Astrocyte (in vitro differentiated cells and primary cell): ENCODE data around the gene LIMK1. TPM values are rescaled to one million over a fixed set of nuclear protein-coding genes. Genes with fewer than 3 reads are reported as not detected.

Experiments used
- DNase-seq: peaks from one replicate; pipeline ENCODE4 v3.0.0-alpha.2; 2010; ENCODE audit warnings: low read depth
- FAIRE-seq: peaks from 2 replicates; lab custom pipeline; 2011; peaks lifted over from hg19 to GRCh38; lab: Jason Lieb, UNC
- H2AFZ ChIP-seq: 2 replicates; pipeline ENCODE4 v1.6.0; 2012; ENCODE audit warnings: low read depth, low read length, inconsistent platforms
- H3K27ac ChIP-seq: 2 replicates; pipeline ENCODE4 v1.5.1; 2011; ENCODE audit warnings: low read depth, low read length, inconsistent platforms
- H3K27me3 ChIP-seq: 2 replicates; pipeline ENCODE4 v1.6.0; 2011; ENCODE audit warnings: low read length, inconsistent platforms; ENCODE audit not compliant: insufficient read depth
- H3K36me3 ChIP-seq: 2 replicates; pipeline ENCODE4 v1.5.1; 2011; ENCODE audit warnings: low read length, inconsistent platforms; ENCODE audit not compliant: insufficient read depth
- H3K4me1 ChIP-seq: 2 replicates; pipeline ENCODE4 v1.5.1; 2011; ENCODE audit warnings: low read length, inconsistent platforms; ENCODE audit not compliant: insufficient read depth
- H3K4me2 ChIP-seq: 2 replicates; pipeline ENCODE4 v1.6.0; 2012; ENCODE audit warnings: low read length, inconsistent platforms
- H3K4me3 ChIP-seq: 2 replicates; pipeline ENCODE4 v1.5.1; 2011; ENCODE audit warnings: low read depth, mild to moderate bottlenecking, low read length, inconsistent platforms; ENCODE audit not compliant: insufficient read depth
- H3K79me2 ChIP-seq: 2 replicates; pipeline ENCODE4 v1.6.0; 2012; ENCODE audit warnings: mild to moderate bottlenecking, low read length, inconsistent platforms; ENCODE audit not compliant: insufficient read depth
- H3K9ac ChIP-seq: 2 replicates; pipeline ENCODE4 v1.6.0; 2012; ENCODE audit warnings: mild to moderate bottlenecking, low read length, inconsistent platforms
- H3K9me3 ChIP-seq: 2 replicates; pipeline ENCODE4 v1.5.1; 2012; ENCODE audit warnings: low read depth, mild to moderate bottlenecking, low read length, inconsistent platforms; ENCODE audit not compliant: insufficient read depth
- H4K20me1 ChIP-seq: 2 replicates; pipeline ENCODE4 v1.6.0; 2012; ENCODE audit warnings: low read length, inconsistent platforms; ENCODE audit not compliant: insufficient read depth
- H3K27ac Mint-ChIP-seq: one replicate; pipeline ENCODE4 v1.8.0; 2021; ENCODE audit warnings: mild to moderate bottlenecking, mixed read lengths; ENCODE audit not compliant: unreplicated experiment
- H3K27me3 Mint-ChIP-seq: one replicate; pipeline ENCODE4 v1.8.0; 2021; ENCODE audit warnings: low read depth, mixed read lengths; ENCODE audit not compliant: unreplicated experiment
- H3K36me3 Mint-ChIP-seq: one replicate; pipeline ENCODE4 v1.8.0; 2021; ENCODE audit warnings: low read depth, mixed read lengths; ENCODE audit not compliant: unreplicated experiment
- H3K4me1 Mint-ChIP-seq: one replicate; pipeline ENCODE4 v1.8.0; 2021; ENCODE audit warnings: low read depth, mixed read lengths; ENCODE audit not compliant: unreplicated experiment
- H3K4me3 Mint-ChIP-seq: one replicate; pipeline ENCODE4 v1.8.0; 2021; ENCODE audit warnings: mild to moderate bottlenecking, moderate library complexity, mixed read lengths; ENCODE audit not compliant: unreplicated experiment
- H3K9me3 Mint-ChIP-seq: one replicate; pipeline ENCODE4 v1.8.0; 2021; ENCODE audit warnings: mild to moderate bottlenecking, mixed read lengths; ENCODE audit not compliant: unreplicated experiment
- EZH2 ChIP-seq: IDR thresholded peaks from 2 replicates; pipeline ENCODE4 v1.6.1; 2012; ENCODE audit warnings: mild to moderate bottlenecking, low read length, inconsistent platforms; ENCODE audit not compliant: insufficient read depth
- total RNA-seq: library from RNA; stranded (reverse); gene quantifications from 2 replicates; pipeline ENCODE4 v1.2.1, GENCODE V29; 2021
- TF ChIP-seq, protein P1 (sequence below): IDR thresholded peaks from 2 replicates; pipeline ENCODE4 v1.5.1; 2011; ENCODE audit warnings: low read depth, mild to moderate bottlenecking, inconsistent platforms, low read length, moderate library complexity; ENCODE audit not compliant: insufficient read depth

The LIMK1 gene
- total RNA-seq, 1 donor from 2014 or later: 67.8 TPM

DNA sequence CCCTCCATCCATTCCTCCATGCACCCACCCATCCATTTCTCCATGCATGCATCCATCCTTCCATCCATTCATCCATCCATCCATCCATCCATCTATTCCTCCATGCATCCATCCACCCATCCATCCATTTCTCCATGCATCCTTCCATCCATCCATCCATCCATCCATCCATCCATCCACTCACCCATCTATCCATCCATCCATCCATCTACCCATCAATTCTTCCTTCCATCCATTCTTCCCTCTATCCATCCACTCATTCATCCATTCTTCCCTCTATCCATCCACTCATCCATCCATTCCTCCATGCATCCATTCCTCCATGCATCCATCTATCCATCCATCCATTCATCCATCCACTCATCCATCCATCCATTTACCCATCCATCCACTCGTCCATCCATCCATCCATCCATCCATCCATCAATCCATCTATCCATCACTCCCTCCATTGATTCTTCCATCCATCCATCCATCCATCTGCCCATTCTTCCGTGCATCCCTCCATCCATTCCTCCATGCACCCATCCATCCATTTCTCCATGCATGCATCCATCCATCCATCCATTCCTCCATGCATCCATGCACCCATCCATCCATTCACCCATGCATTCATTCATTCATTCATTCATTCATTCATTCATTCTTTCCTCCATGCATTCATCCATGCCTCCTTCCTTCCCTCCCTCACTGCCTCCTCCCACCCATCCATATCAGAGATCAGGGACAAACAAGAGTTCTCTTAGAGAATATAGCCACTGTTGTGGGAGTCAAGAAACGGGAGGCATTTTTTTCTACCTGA is 33.4 kb upstream of the LIMK1 start:
- Mint-ChIP-seq H3K27me3 (peaks cover 32% of the 10 kb centered on the region), H3K36me3 (no peaks in the 10 kb centered on the region)

DNA sequence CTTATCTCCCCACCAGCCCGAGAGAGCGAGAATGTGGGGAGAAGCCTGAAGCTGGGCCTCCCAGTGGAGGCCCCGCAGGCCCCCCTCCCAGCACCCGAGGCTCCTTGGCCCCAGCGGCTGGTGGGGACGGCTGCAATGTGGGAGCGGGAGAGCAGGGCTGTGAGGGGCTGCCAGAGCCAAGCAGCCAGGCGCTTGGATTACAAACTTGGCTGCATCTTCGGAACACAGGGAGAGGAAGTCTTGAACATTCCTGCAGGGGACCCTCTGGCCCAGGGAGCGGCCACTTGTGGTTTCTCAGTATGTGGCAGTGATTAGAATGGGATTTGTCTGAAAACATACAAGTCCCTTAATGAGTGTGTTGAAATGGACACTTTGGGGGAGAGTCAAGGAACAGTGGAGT is 32.4 kb upstream of the LIMK1 start:
- Mint-ChIP-seq H3K4me3 (no peak overlapping the region), H3K27ac (no peak overlapping the region), H3K27me3 (peaks cover 25% of the 10 kb centered on the region), H3K36me3 (no peaks in the 10 kb centered on the region), H3K9me3 (no peaks in the 10 kb centered on the region), H3K4me1 (peaks cover 4% of the 10 kb centered on the region)
- Histone ChIP-seq H3K27me3 (no peaks in the 10 kb centered on the region), H3K27ac (no peak overlapping the region), H3K9ac (no peak overlapping the region), H3K79me2 (no peaks in the 10 kb centered on the region), H2AFZ (no peak overlapping the region), H3K4me1 (no peaks in the 10 kb centered on the region), H3K9me3 (no peaks in the 10 kb centered on the region), H4K20me1 (no peaks in the 10 kb centered on the region), H3K36me3 (no peaks in the 10 kb centered on the region), H3K4me2 (no peak overlapping the region), H3K4me3 (no peak overlapping the region)
- peak; percentile 25 for DNase-seq
- no peak for FAIRE-seq
- TF ChIP-seq, protein P1, sequence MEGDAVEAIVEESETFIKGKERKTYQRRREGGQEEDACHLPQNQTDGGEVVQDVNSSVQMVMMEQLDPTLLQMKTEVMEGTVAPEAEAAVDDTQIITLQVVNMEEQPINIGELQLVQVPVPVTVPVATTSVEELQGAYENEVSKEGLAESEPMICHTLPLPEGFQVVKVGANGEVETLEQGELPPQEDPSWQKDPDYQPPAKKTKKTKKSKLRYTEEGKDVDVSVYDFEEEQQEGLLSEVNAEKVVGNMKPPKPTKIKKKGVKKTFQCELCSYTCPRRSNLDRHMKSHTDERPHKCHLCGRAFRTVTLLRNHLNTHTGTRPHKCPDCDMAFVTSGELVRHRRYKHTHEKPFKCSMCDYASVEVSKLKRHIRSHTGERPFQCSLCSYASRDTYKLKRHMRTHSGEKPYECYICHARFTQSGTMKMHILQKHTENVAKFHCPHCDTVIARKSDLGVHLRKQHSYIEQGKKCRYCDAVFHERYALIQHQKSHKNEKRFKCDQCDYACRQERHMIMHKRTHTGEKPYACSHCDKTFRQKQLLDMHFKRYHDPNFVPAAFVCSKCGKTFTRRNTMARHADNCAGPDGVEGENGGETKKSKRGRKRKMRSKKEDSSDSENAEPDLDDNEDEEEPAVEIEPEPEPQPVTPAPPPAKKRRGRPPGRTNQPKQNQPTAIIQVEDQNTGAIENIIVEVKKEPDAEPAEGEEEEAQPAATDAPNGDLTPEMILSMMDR: no peak
- TF ChIP-seq EZH2: no peak

More for the DNA sequence above, 33.4 kb upstream of the LIMK1 start:
- Mint-ChIP-seq H3K9me3 (no peaks in the 10 kb centered on the region), H3K4me1 (peaks cover 4% of the 10 kb centered on the region), H3K27ac (no peak overlapping the region), H3K4me3 (no peak overlapping the region)
- H3K4me3 ChIP-seq: no peak overlapping the region
- no peak overlapping the region for H2AFZ ChIP-seq
- H3K4me2 ChIP-seq: no peak overlapping the region
- no peaks in the 10 kb centered on the region for H3K27me3 ChIP-seq
- no peaks in the 10 kb centered on the region for H3K36me3 ChIP-seq
- no peaks in the 10 kb centered on the region for H3K79me2 ChIP-seq
- no peaks in the 10 kb centered on the region for H3K9me3 ChIP-seq
- FAIRE-seq: no peak
- no peak overlapping the region for H3K9ac ChIP-seq
- H4K20me1 ChIP-seq: no peaks in the 10 kb centered on the region
- no peak for TF ChIP-seq EZH2
- TF ChIP-seq, protein P1: no peak
- DNase-seq: no peak
- H3K4me1 ChIP-seq: no peaks in the 10 kb centered on the region
- no peak overlapping the region for H3K27ac ChIP-seq
